GM12878 (cell line): ENCODE results near the gene CNTN4. TPM values are rescaled to one million over a fixed set of nuclear protein-coding genes. Genes with fewer than 3 reads are reported as not detected.

ENCODE experiments used
- ATAC-seq: fragments of 200-7000 bp; cut with Tn5 transposase; 3 replicates; pipeline ENCODE4 v1.9.1; 2020; ENCODE audit warnings: mild to moderate bottlenecking, moderate library complexity
- BruUV-seq: library from RNA; stranded (reverse); fragments of 400-500 nt; replicated peaks from 2 replicates; lab custom pipeline; 2021; lab: Mats Ljungman, UMichigan
- CTCF ChIA-PET: fragments of 300-600 bp; sonication (Branson Sonifier 250); formaldehyde crosslinking; extraction: SDS; loops from one replicate; lab custom pipeline; 2021; ENCODE audit warnings: inconsistent platforms; lab: Yijun Ruan, JAX
- POLR2A ChIA-PET: fragments of 350-600 bp; formaldehyde crosslinking; extraction: SDS; loops from one replicate; lab custom pipeline; 2021; ENCODE audit warnings: inconsistent platforms; lab: Charles Lee
- RAD21 ChIA-PET: fragments of 300-600 bp; sonication (Branson Sonifier 250); formaldehyde crosslinking; loops from one replicate; lab custom pipeline; 2023; ENCODE audit warnings: antibody characterized with exemption; ENCODE audit not compliant: unreplicated experiment; lab: Charles Lee
- SMC1A ChIA-PET: fragments of 300-600 bp; sonication (Branson Sonifier 250); formaldehyde crosslinking; loops from one replicate; lab custom pipeline; 2023; ENCODE audit not compliant: unreplicated experiment, uncharacterized antibody; lab: Charles Lee
- DNase-seq: peaks from one replicate; pipeline ENCODE4 v3.0.0-alpha.2; 2011; ENCODE audit warnings: low read depth, low spot score
- FAIRE-seq: peaks from 3 replicates; lab custom pipeline; 2011; peaks lifted over from hg19 to GRCh38; lab: Jason Lieb, UNC
- H2AFZ ChIP-seq: 2 replicates; pipeline ENCODE4 v1.6.0; 2011; ENCODE audit warnings: low read depth, low read length, control low read depth; ENCODE audit not compliant: control insufficient read depth
- H3K27ac ChIP-seq: 2 replicates; pipeline ENCODE4 v1.5.1; 2011; ENCODE audit warnings: control low read depth; ENCODE audit not compliant: control insufficient read depth, insufficient read depth
- H3K27me3 ChIP-seq, 2 experiments: replicated peaks in 1 of 2; 2 replicates each; pipeline versions ENCODE4 v1.6.0 to v1.6.1; 2011; ENCODE audit warnings: low read length in 1 of 2; ENCODE audit not compliant: control insufficient read depth in 2 of 2, insufficient read depth in 2 of 2
- H3K36me3 ChIP-seq, 2 experiments: 2 replicates each; pipeline ENCODE4 v1.5.1; 2011; ENCODE audit warnings: low read length in 1 of 2; ENCODE audit not compliant: control insufficient read depth in 2 of 2, insufficient read depth in 2 of 2
- H3K4me1 ChIP-seq: 2 replicates; pipeline ENCODE4 v1.6.1; 2011; ENCODE audit warnings: mild to moderate bottlenecking, low read length, moderate library complexity, mixed read lengths; ENCODE audit not compliant: control insufficient read depth, insufficient read depth
- H3K4me2 ChIP-seq: 2 replicates; pipeline ENCODE4 v1.6.0; 2011; ENCODE audit warnings: control low read depth; ENCODE audit not compliant: control insufficient read depth, insufficient read depth
- H3K4me3 ChIP-seq: fragments of 200-600 bp; sonication (generic); 2 replicates; pipeline ENCODE4 v1.5.1; 2016
- H3K79me2 ChIP-seq: 2 replicates; pipeline ENCODE4 v1.6.0; 2011; ENCODE audit warnings: low read length; ENCODE audit not compliant: control insufficient read depth, insufficient read depth
- H3K9ac ChIP-seq: 2 replicates; pipeline ENCODE4 v1.8.0; 2011; ENCODE audit warnings: low read length, control low read depth, mixed read lengths; ENCODE audit not compliant: control insufficient read depth, insufficient read depth
- H3K9me3 ChIP-seq: replicated peaks from 3 replicates; pipeline ENCODE4 v1.5.1; 2011; ENCODE audit warnings: mild to moderate bottlenecking, low read length; ENCODE audit not compliant: control insufficient read depth, insufficient read depth
- H4K20me1 ChIP-seq: 2 replicates; pipeline ENCODE4 v1.6.0; 2011; ENCODE audit not compliant: control insufficient read depth, insufficient read depth
- CHD4 ChIP-seq: fragments of 200-600 bp; sonication (generic); IDR thresholded peaks from 2 replicates; pipeline ENCODE4 v1.6.1; 2016; ENCODE audit warnings: mild to moderate bottlenecking
- E4F1 ChIP-seq: fragments of 450-650 bp; IDR thresholded peaks from 2 replicates; pipeline ENCODE4 v1.6.1; 2018; ENCODE audit warnings: borderline replicate concordance, mild to moderate bottlenecking; ENCODE audit not compliant: partially characterized antibody
- HCFC1 ChIP-seq: fragments of 150-350 bp; IDR thresholded peaks from 2 replicates; pipeline ENCODE4 v1.6.1; 2014; ENCODE audit warnings: low read length
- MYB ChIP-seq: fragments of 150-350 bp; IDR thresholded peaks from 2 replicates; pipeline ENCODE4 v1.6.1; 2014; ENCODE audit warnings: mild to moderate bottlenecking, low read depth, low read length, borderline replicate concordance
- PKNOX1 ChIP-seq: fragments of 450-650 bp; IDR thresholded peaks from 2 replicates; pipeline ENCODE4 v1.6.1; 2016; ENCODE audit warnings: mild to moderate bottlenecking
- PML ChIP-seq: IDR thresholded peaks from 2 replicates; pipeline ENCODE4 v1.6.1; 2012; ENCODE audit warnings: low read length, inconsistent platforms
- SMAD1 ChIP-seq: fragments of 450-650 bp; IDR thresholded peaks from 2 replicates; pipeline ENCODE4 v1.6.1; 2018; ENCODE audit warnings: mild to moderate bottlenecking, low read depth; ENCODE audit not compliant: partially characterized antibody
- TAF1 ChIP-seq: IDR thresholded peaks from 2 replicates; pipeline ENCODE4 v1.6.1; 2011; ENCODE audit warnings: mild to moderate bottlenecking, low read depth, low read length, borderline replicate concordance
- YY1 ChIP-seq: IDR thresholded peaks from 2 replicates; pipeline ENCODE4 v1.6.1; 2011; ENCODE audit warnings: low read depth, mild to moderate bottlenecking, low read length
- ZBTB40 ChIP-seq: fragments of 450-650 bp; IDR thresholded peaks from 2 replicates; pipeline ENCODE4 v1.6.1; 2016; ENCODE audit warnings: mild to moderate bottlenecking, moderate library complexity, borderline replicate concordance
- WGBS: methylation state at CpG from one replicate; pipeline ENCODE4 v1.1.6; 2016; ENCODE audit warnings: low lambda C conversion rate; ENCODE audit not compliant: insufficient replicate concordance, insufficient coverage; ENCODE audit errors: missing lambda C conversion rate; 5-methylcytosine and 5-hydroxymethylcytosine counted together
- in situ Hi-C: fragments of 300-500 bp; cut with MboI; formaldehyde crosslinking; loops from 9 replicates; pipeline ENCODE4 v1.14.3; 2018; ENCODE audit warnings: mixed read lengths
- intact Hi-C: fragments of 100-400 bp; cut with micrococcal nuclease; formaldehyde crosslinking; loops from one replicate; pipeline ENCODE4 v1.14.2; 2022; ENCODE audit not compliant: unreplicated experiment
- polyA plus RNA-seq, 11 experiments: library from polyadenylated mRNA; depleted of rRNA in 4 of 11; unstranded in 6 of 11; stranded (reverse) in 5 of 11; fragments of >200 nt; fragmentation: Nextera tagmentation in 4 of 11; fragmentation: Illumina TruSeq in 1 of 11; extraction: Ambion mirVana in 4 of 11; extraction: Trizol in 1 of 11; gene quantifications; 1 replicate in 1 of 11; 2 replicates in 10 of 11; pipeline versions ENCODE4 v1.2.1 to v1.2.3, GENCODE V29; 2011 to 2016; ENCODE audit warnings: inconsistent platforms in 2 of 11, missing spikeins in 2 of 11, low read depth in 1 of 11
- total RNA-seq, 4 experiments: library from RNA; depleted of rRNA in 3 of 4; stranded (reverse); fragments of >200 nt in 3 of 4; fragmentation: Illumina TruSeq in 1 of 4; extraction: Trizol in 1 of 4; gene quantifications; 2 replicates each; pipeline versions ENCODE4 v1.2.1 to v1.2.3, GENCODE V29; 2013 to 2021

CNTN4 gene
- total and polyA plus RNA-seq, 10 of the 15 experiments (the other 5 are each of a cell fraction or from before 2014, with no cell fraction given), result 0.05 to 0.43 (median 0.15) TPM; not detected in 1

GRCh38 chr3:2802429-2802828 is 703.8 kb downstream of the CNTN4 start (continued):
- TF ChIP-seq SMAD1, result no peak
- no peak for TF ChIP-seq ZBTB40
- TF ChIP-seq, all 136 proteins: peak for 0

GRCh38 chr3:2807514-2807913 is 708.8 kb downstream of the CNTN4 start:
- ATAC-seq, result no peak
- BruUV-seq, result no TSS peak
- H2AFZ ChIP-seq, result no peak overlapping the region

More at GRCh38 chr3:2807514-2807913, 708.8 kb downstream of the CNTN4 start:
- no peaks in the 10 kb centered on the region for H3K27me3 ChIP-seq
- no peak for FAIRE-seq
- intact Hi-C loops, result no loop called here
- H3K79me2 ChIP-seq, result no peaks in the 10 kb centered on the region
- H3K27ac ChIP-seq, result no peak overlapping the region
- 5% methylated on average over 1 of the region's 1 CpG for WGBS
- POLR2A ChIA-PET, result interaction anchor here (0.5 kb wide), 1 partner anchor 71 kb away, joined by 3 read pairs; no protein-coding TSS in a partner anchor
- SMC1A ChIA-PET, result no interaction called here
- no peak for DNase-seq
- no peak overlapping the region for H3K4me3 ChIP-seq
- RAD21 ChIA-PET, result no interaction called here
- no peaks in the 10 kb centered on the region for H3K4me1 ChIP-seq
- H3K36me3 ChIP-seq, result no peaks in the 10 kb centered on the region
- TF ChIP-seq MYB (no peak), PML (no peak), PKNOX1 (no peak), CHD4 (no peak), YY1 (no peak), E4F1 (no peak), HCFC1 (no peak), TAF1 (no peak)
- TF ChIP-seq, all 136 proteins: peak for 0
- H3K9me3 ChIP-seq, result no peaks in the 10 kb centered on the region
- H4K20me1 ChIP-seq, result no peaks in the 10 kb centered on the region
- in situ Hi-C loops, result no loop called here
- CTCF ChIA-PET, result interaction anchor here (0.6 kb wide), 1 partner anchor 1127 kb away, joined by 3 read pairs; no protein-coding TSS in a partner anchor
- H3K9ac ChIP-seq, result no peak overlapping the region
- H3K4me2 ChIP-seq, result no peak overlapping the region
